Naive thymus-derived CD8-positive, alpha-beta T cell (primary cell): ENCODE measurements around the gene JAKMIP2. TPM values are rescaled to one million over a fixed set of nuclear protein-coding genes. Genes with fewer than 3 reads are reported as not detected.

Experiments used
- ATAC-seq, 2 donors: fragments of 150-1000 bp; cut with Tn5 transposase in 1 of 2; sonication (Bioruptor Pico), chemical (Tn5 transposase) in 1 of 2; 1 replicate in 1 of 2; 2 replicates in 1 of 2; pipeline ENCODE4 v1.10.0; 2021; ENCODE audit warnings: mild to moderate bottlenecking in 2 of 2, moderate library complexity in 2 of 2
- POLR2A ChIA-PET: fragments of 350-600 bp; sonication (Branson Sonifier 250); formaldehyde crosslinking; loops from one replicate; lab custom pipeline; 2021; ENCODE audit warnings: antibody characterized with exemption; lab: Charles Lee
- DNase-seq, 10 donors: peaks; one replicate each; pipeline versions ENCODE4 v3.0.0 to v3.0.0-alpha.2; 2020 to 2022
- H3K27ac Mint-ChIP-seq, 10 donors: one replicate each; pipeline ENCODE4 v1.8.0; 2020 to 2022; ENCODE audit warnings: mild to moderate bottlenecking in 10 of 10, mixed read lengths in 10 of 10, moderate library complexity in 4 of 10, inconsistent platforms in 1 of 10
- H3K27me3 Mint-ChIP-seq, 5 donors: one replicate each; pipeline ENCODE4 v1.8.0; 2021 to 2022; ENCODE audit warnings: mixed read lengths in 5 of 5
- H3K36me3 Mint-ChIP-seq, 3 donors: one replicate each; pipeline ENCODE4 v1.8.0; 2020 to 2022; ENCODE audit warnings: mixed read lengths in 3 of 3, mild to moderate bottlenecking in 2 of 3, inconsistent platforms in 1 of 3
- H3K4me1 Mint-ChIP-seq, 4 donors: one replicate each; pipeline ENCODE4 v1.8.0; 2021 to 2022; ENCODE audit warnings: mixed read lengths in 4 of 4
- H3K4me3 Mint-ChIP-seq, 10 donors: one replicate each; pipeline ENCODE4 v1.8.0; 2020 to 2022; ENCODE audit warnings: mild to moderate bottlenecking in 10 of 10, mixed read lengths in 10 of 10, moderate library complexity in 6 of 10, inconsistent platforms in 1 of 10
- H3K9me3 Mint-ChIP-seq, 9 donors: one replicate each; pipeline ENCODE4 v1.8.0; 2020 to 2022; ENCODE audit warnings: mixed read lengths in 9 of 9, mild to moderate bottlenecking in 3 of 9, inconsistent platforms in 1 of 9, moderate library complexity in 1 of 9
- polyA plus RNA-seq, 3 donors: library from polyadenylated mRNA; unstranded; fragments of 300-500 nt; fragmentation: Illumina TruSeq; gene quantifications; one replicate each; pipeline ENCODE4 v1.2.3, GENCODE V29; 2021
- total RNA-seq, 8 experiments: library from RNA in 2 of 8; stranded (reverse) in 2 of 8; gene quantifications; one replicate each; pipeline ENCODE4 v1.2.3 and lab custom pipeline; 2021 to 2026

Gene JAKMIP2
- total and polyA plus RNA-seq, 5 experiments from 2014 or later = 0.44 to 3.5 (median 0.51) TPM

DNA sequence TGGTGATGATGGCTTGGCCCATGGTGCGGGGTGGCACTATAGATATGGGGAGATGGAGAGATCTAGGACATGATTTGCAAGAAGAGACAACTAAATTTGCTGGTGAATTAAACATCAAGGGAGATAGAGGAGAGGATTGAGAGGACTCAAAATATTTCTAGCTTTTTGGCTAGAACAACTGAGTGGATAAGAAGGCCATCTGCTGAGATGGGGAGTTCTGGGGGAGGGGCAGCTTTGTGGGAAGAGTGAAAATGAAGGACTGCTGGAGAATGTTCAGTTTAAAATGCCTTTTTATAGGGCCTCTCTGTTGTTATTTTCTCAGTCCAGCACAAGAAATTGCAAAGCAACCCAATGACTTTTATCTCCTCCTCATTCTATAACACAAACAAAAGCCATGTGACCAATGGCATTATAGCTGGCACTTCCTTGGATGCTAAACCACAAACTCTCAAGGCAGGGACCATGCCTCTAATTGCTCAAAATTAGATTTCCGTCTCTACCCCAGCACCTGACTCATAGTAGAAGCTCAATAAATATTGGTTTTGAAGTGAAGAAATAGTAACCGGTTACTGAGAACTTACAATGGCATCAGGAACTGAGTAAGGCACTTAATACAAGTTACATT is 29.8 kb downstream of the JAKMIP2 start:
- Mint-ChIP-seq H3K36me3 (peaks cover 0 to 5% (median 0%) of the 10 kb centered on the region in 3 donors), H3K27me3 (peaks cover 0 to 5% (median 0%) of the 10 kb centered on the region in 5 donors), H3K27ac (no peak overlapping the region), H3K4me3 (no peak overlapping the region), H3K4me1 (no peaks in the 10 kb centered on the region), H3K9me3 (no peaks in the 10 kb centered on the region)
- DNase-seq = no peak
- ATAC-seq = no peak
- POLR2A ChIA-PET = no interaction called here

DNA sequence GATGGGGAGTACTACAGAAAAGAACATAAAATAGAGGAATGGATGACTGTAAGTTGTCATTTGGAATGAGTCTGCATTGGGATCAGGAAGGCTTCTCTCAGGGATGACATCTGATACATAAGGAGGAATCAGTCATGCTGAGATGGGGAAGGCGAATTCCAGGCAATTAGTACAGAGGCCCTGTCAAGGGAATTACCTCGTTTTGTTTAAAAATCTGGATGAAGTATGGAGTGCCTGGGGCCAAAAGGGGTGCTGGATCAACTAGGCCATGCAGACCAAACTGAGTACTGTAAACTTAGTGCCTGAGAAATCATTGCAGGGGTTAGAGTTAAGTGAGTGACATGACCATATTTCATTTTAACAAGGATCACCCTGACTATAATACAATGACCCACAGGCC is 30.5 kb downstream of the JAKMIP2 start:
- no peaks in the 10 kb centered on the region for H3K9me3 Mint-ChIP-seq
- H3K36me3 Mint-ChIP-seq = peaks cover 0 to 5% (median 0%) of the 10 kb centered on the region in 3 donors
- no peak overlapping the region for H3K4me3 Mint-ChIP-seq
- no peaks in the 10 kb centered on the region for H3K4me1 Mint-ChIP-seq
- H3K27me3 Mint-ChIP-seq = peaks cover 0 to 5% (median 0%) of the 10 kb centered on the region in 5 donors
- POLR2A ChIA-PET = no interaction called here
- no peak for DNase-seq
- no peak overlapping the region for H3K27ac Mint-ChIP-seq
- ATAC-seq = no peak

DNA sequence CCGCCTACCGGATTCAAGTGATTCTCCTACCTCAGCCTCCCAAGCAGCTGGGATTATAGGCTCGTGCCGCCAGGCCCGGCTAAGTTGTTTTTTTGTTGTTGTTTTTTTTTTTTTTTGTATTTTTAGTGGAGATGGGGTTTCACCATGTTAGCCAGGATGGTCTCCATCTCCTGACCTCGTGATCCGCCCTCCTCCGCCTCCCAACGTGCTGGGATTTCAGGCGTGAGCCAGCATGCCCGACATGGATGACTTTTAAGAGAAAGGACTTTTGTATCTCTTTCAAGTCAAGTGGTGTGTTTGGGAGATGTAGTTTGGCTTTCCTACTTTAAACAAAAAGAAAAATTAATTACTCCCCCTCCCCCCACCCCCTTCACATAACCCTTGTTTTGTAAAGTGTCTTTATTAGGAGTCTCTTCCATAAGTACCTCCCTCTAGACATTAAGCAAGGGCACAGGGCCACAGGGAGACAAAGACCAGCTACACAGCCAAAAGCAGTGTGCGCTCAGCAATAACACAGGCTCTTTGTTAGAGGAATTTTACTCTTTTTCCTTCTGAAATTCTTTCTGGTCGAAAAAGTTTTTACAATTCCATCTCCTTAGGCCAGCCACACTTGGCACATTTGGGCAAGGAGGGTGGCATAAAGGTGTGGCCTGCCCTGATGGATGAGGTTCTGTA is 31.2 kb downstream of the JAKMIP2 start:
- Mint-ChIP-seq H3K4me3 (no peak overlapping the region), H3K4me1 (no peaks in the 10 kb centered on the region), H3K27me3 (peaks cover 0 to 5% (median 0%) of the 10 kb centered on the region in 5 donors), H3K27ac (no peak overlapping the region), H3K36me3 (peaks cover 0 to 5% (median 0%) of the 10 kb centered on the region in 3 donors), H3K9me3 (no peaks in the 10 kb centered on the region)
- DNase-seq (no peak), ATAC-seq (no peak)
- POLR2A ChIA-PET = no interaction called here

DNA sequence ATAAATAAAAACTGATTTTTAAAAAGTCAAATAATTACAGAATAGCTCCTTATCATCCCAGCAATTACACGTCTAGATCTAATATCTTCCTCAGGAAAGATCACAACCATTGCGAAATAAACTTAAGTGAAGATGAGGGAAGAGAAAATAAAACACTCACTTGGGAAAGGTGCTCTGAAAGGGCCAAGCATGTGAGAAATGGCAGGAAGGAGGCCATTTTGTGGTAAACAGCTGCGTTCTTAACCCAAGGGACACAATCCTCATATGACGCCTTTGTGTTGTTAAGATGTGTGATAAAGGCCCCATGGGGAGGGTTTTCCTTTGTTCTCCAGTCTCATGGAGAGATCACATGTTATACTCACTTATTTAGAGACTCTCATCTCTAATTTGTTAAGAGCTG is 32.5 kb downstream of the JAKMIP2 start:
- H3K9me3 Mint-ChIP-seq = no peaks in the 10 kb centered on the region
- no peak overlapping the region for H3K27ac Mint-ChIP-seq
- no peak for DNase-seq
- peaks cover 0 to 5% (median 0%) of the 10 kb centered on the region in 5 donors for H3K27me3 Mint-ChIP-seq
- H3K4me3 Mint-ChIP-seq = no peak overlapping the region
- H3K36me3 Mint-ChIP-seq = peaks cover 0 to 5% (median 0%) of the 10 kb centered on the region in 3 donors
- ATAC-seq = no peak
- POLR2A ChIA-PET = no interaction called here
- H3K4me1 Mint-ChIP-seq = no peaks in the 10 kb centered on the region

DNA sequence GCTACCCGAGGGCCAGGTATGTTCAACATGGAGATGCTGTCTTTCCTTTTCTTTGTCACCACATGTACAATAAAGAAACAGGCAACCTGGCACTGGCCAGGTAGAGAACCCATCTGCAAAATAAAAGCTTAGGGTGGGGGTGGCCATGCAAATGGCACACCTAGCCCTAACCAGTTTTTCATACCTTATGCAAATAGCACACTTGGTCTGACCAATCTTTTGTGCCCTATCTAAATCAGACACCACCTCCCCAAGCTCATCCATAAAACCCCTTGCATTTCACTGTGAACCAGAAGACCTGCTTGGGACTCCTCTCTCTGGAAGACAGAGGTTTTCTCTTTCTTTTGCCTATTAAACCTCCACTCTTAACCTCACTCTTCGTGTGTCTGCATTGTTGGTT is 33.9 kb downstream of the JAKMIP2 start:
- POLR2A ChIA-PET = no interaction called here
- no peaks in the 10 kb centered on the region for H3K9me3 Mint-ChIP-seq
- ATAC-seq = no peak
- no peaks in the 10 kb centered on the region for H3K4me1 Mint-ChIP-seq
- peaks cover 0 to 5% (median 0%) of the 10 kb centered on the region in 5 donors for H3K27me3 Mint-ChIP-seq
- H3K36me3 Mint-ChIP-seq = peaks cover 0 to 5% (median 0%) of the 10 kb centered on the region in 3 donors
- DNase-seq = no peak
- no peak overlapping the region for H3K4me3 Mint-ChIP-seq
- H3K27ac Mint-ChIP-seq = no peak overlapping the region

DNA sequence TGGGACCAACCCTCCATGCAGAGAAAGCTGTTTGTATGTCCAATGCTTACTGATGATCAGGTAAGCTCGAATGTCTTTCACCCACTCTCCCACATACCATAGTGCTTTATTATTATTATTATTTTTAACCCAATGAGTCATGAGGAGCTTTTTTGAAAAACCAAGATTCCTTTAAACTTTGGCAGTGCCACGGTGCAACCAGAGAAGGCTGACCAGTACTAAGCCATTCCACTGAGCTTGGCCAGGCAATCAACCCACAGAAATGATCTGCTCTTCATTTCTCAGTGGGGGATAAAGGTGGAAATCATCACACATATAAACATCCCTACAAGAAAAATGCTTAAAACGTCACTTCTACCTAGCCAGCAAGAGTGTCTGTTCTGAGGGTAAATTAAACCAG is 35.5 kb downstream of the JAKMIP2 start:
- Mint-ChIP-seq H3K27ac (no peak overlapping the region), H3K36me3 (no peaks in the 10 kb centered on the region), H3K9me3 (no peaks in the 10 kb centered on the region), H3K4me3 (no peak overlapping the region), H3K27me3 (no peaks in the 10 kb centered on the region), H3K4me1 (no peaks in the 10 kb centered on the region)
- DNase-seq (no peak), ATAC-seq (no peak)
- POLR2A ChIA-PET = no interaction called here

DNA sequence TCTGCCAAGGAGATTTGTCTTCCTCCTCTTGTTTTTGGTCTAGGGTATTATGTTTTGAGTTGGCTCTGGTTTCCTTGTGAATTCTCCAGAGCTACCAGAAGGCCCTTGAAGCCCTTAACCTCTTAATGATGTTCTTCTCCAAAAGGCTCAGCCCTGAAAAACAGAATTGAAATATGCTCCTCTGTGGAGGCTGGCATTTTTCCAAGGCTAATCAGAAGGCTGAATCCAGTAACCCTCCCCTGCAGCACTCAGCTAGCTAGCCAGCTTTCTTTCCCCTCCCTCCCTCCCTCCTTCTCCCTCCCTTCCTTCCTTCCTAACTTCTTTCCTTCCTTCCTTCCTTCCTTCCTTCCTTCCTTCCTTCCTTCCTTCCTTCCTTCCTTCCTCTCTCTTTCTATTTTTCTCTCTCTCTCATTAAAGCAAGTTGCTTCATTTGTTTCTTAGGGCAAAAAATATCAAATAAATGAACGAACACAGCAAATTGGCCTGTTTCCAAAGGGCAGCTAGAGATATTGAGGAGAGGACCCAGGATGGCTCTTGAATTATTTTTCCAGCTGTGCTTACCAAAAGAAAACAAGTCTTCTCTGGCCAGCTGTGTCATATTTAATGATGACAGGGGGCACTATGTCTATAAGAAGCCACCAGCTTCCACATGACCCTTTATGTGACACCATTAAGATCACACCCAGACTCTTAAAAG is 38.7 kb downstream of the JAKMIP2 start:
- Mint-ChIP-seq H3K9me3 (no peaks in the 10 kb centered on the region), H3K27ac (no peak overlapping the region), H3K36me3 (no peaks in the 10 kb centered on the region), H3K4me3 (no peak overlapping the region), H3K4me1 (no peaks in the 10 kb centered on the region), H3K27me3 (peaks cover 0 to 3% (median 0%) of the 10 kb centered on the region in 5 donors)
- ATAC-seq = no peak
- DNase-seq = no peak
- POLR2A ChIA-PET = no interaction called here

DNA sequence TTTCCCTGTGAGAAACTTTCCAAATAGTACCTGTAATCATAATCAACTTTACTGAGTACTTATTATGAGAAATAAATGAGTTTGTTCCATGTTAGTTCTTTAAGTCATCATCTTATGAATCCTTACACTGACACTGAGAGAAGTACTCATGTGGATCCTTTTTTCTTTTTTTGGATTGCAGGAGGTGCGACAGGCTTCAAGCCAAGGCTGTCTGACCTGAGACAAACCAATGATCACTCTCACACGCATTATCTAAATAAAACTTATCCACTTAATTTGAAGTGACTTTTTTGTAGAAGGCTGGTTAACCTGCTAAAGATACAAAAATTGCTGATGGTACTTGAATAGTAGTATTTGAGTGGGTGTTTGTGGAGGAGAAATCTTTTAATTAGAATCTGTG is 39.5 kb downstream of the JAKMIP2 start:
- H3K27me3 Mint-ChIP-seq = peaks cover 0 to 3% (median 0%) of the 10 kb centered on the region in 5 donors
- POLR2A ChIA-PET = no interaction called here
- H3K27ac Mint-ChIP-seq = no peak overlapping the region
- H3K4me3 Mint-ChIP-seq = no peak overlapping the region
- no peak for ATAC-seq
- no peaks in the 10 kb centered on the region for H3K9me3 Mint-ChIP-seq
- H3K36me3 Mint-ChIP-seq = no peaks in the 10 kb centered on the region
- no peak for DNase-seq
- H3K4me1 Mint-ChIP-seq = no peaks in the 10 kb centered on the region

DNA sequence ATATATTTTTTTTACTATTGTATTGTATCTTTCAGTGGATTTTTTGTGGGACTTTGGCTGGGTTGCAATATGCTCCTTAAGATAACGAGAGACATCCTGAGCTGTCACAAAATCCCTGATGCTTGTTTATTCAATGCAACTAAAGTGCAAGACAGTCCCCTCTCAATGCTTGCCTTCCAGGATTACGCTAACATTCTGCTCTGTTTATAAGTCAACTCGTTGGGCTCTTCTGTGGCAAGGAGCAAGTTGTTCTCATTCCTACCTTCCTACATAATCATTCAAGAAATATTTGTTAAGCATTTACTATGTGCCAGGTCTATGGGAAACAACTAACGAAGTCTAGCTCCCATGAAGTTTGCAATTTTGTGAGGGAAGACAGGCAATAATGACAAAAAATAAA is 40.4 kb downstream of the JAKMIP2 start:
- Mint-ChIP-seq H3K4me3 (no peak overlapping the region), H3K9me3 (no peaks in the 10 kb centered on the region), H3K27me3 (peaks cover 0 to 3% (median 0%) of the 10 kb centered on the region in 5 donors), H3K4me1 (no peaks in the 10 kb centered on the region), H3K27ac (no peak overlapping the region), H3K36me3 (no peaks in the 10 kb centered on the region)
- ATAC-seq (no peak), DNase-seq (no peak)
- POLR2A ChIA-PET = no interaction called here

DNA sequence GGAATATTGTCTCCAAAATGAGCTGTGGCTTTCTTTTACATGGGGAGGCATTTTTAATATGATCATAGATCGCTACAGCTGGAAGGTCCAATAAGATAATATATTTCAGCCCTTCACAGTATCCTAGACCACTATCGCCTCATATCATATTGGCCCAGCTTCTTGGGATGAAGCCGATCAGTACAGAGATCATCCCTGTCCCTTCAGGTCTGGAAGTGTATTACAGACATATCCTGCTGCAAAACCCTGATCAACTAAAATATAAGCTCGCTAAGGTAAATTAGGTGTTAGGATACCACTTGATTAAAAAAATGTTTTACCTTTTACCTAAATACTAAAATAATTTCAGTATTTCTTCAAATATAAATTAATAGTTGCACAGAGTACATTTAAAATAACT is 41.7 kb downstream of the JAKMIP2 start:
- no peaks in the 10 kb centered on the region for H3K9me3 Mint-ChIP-seq
- peaks cover 0 to 3% (median 0%) of the 10 kb centered on the region in 5 donors for H3K27me3 Mint-ChIP-seq
- H3K4me1 Mint-ChIP-seq = no peaks in the 10 kb centered on the region
- H3K27ac Mint-ChIP-seq = no peak overlapping the region
- ATAC-seq = no peak
- no peaks in the 10 kb centered on the region for H3K36me3 Mint-ChIP-seq
- POLR2A ChIA-PET = no interaction called here
- no peak for DNase-seq
- H3K4me3 Mint-ChIP-seq = no peak overlapping the region

DNA sequence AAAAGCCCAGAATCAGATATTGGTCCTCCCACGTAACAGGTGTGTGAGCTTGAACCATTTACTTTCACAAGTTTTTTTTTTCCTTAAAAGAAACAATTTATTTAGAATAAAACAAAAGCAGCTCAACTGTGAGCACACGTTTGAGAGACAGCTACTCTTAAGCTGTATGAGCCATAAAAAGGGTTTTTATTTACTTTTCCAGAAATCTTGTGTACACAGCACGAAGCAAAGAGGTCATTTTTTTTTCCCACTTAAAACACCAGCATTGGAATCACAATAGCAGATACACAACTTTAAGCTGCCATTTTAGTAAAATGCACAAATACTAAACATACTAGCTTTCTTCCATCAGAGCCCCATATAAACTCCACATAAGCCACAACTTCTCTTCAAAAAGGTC is 44.6 kb downstream of the JAKMIP2 start:
- peaks cover 0 to 3% (median 0%) of the 10 kb centered on the region in 5 donors for H3K27me3 Mint-ChIP-seq
- peaks cover 0 to 8% (median 7%) of the 10 kb centered on the region in 4 donors for H3K4me1 Mint-ChIP-seq
- H3K9me3 Mint-ChIP-seq = peaks cover 0 to 9% (median 0%) of the 10 kb centered on the region in 9 donors
- peaks cover 0 to 8% (median 3%) of the 10 kb centered on the region in 3 donors for H3K36me3 Mint-ChIP-seq
- H3K27ac Mint-ChIP-seq = no peak overlapping the region
- POLR2A ChIA-PET = no interaction called here
- ATAC-seq = no peak
- H3K4me3 Mint-ChIP-seq = no peak overlapping the region
- DNase-seq = no peak

DNA sequence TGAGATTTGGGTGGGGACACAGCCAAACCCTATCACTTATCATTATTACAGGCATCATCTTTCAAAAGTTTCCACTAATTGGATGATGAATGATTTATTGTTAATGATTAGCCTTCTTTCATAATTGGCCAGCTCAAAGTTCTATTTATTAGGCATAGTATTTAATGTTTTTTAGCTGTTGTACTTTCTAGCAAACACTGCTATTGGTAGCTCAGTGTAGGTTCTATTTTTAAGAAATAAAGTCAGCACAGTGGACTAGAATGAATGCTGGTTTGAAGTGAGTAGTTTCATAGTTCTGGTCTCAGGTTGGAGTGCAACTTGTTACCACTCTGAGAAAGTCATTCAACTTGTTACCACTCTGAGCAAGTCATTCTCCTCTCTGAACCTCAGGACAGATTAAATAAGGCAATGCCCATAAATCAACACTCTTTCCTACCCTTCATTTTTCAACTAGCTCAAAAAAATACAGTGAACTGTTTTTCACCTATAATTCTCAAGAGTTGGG is 46.9 kb downstream of the JAKMIP2 start:
- peaks cover 0 to 2% (median 0%) of the 10 kb centered on the region in 5 donors for H3K27me3 Mint-ChIP-seq
- POLR2A ChIA-PET = no interaction called here
- H3K27ac Mint-ChIP-seq = no peak overlapping the region

DNA sequence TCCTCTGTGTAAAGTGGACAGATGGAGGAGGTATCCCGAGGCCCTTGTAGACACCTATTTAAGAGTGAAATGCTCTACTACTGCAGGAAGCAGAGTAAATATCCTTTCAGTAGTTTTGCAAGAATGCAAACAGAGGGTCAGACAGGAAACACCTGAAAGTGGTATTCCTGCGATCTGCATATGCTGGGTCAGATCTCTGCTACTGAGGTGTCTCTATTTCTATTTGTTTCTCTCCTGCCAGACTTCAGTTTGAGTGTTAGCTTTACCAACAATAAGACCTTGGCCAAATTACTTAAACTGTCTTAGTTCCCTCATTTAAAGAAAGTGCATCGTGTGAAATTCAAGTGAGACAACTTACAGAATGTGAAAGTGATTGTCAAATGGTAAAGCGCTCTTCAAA is 47.6 kb downstream of the JAKMIP2 start:
- Mint-ChIP-seq H3K4me3 (no peak overlapping the region), H3K27ac (no peak overlapping the region), H3K4me1 (peaks cover 0 to 8% (median 7%) of the 10 kb centered on the region in 4 donors), H3K36me3 (peaks cover 0 to 11% (median 3%) of the 10 kb centered on the region in 3 donors), H3K27me3 (no peaks in the 10 kb centered on the region), H3K9me3 (peaks cover 0 to 9% (median 0%) of the 10 kb centered on the region in 9 donors)
- no peak for DNase-seq
- POLR2A ChIA-PET = no interaction called here
- no peak for ATAC-seq

More for the DNA sequence above, 46.9 kb downstream of the JAKMIP2 start:
- H3K9me3 Mint-ChIP-seq = peaks cover 0 to 9% (median 0%) of the 10 kb centered on the region in 9 donors
- H3K4me1 Mint-ChIP-seq = peaks cover 0 to 8% (median 7%) of the 10 kb centered on the region in 4 donors
- ATAC-seq = no peak
- no peak overlapping the region for H3K4me3 Mint-ChIP-seq
- H3K36me3 Mint-ChIP-seq = peaks cover 0 to 11% (median 3%) of the 10 kb centered on the region in 3 donors
- DNase-seq = no peak
